Left hindlimb (tissue), 1 donor: ENCODE data around the gene HOXA2.

ENCODE experiments used
- DNase-seq: peaks from one replicate; pipeline ENCODE4 v3.0.0-alpha.2; 2018

The HOXA2 gene

DNA sequence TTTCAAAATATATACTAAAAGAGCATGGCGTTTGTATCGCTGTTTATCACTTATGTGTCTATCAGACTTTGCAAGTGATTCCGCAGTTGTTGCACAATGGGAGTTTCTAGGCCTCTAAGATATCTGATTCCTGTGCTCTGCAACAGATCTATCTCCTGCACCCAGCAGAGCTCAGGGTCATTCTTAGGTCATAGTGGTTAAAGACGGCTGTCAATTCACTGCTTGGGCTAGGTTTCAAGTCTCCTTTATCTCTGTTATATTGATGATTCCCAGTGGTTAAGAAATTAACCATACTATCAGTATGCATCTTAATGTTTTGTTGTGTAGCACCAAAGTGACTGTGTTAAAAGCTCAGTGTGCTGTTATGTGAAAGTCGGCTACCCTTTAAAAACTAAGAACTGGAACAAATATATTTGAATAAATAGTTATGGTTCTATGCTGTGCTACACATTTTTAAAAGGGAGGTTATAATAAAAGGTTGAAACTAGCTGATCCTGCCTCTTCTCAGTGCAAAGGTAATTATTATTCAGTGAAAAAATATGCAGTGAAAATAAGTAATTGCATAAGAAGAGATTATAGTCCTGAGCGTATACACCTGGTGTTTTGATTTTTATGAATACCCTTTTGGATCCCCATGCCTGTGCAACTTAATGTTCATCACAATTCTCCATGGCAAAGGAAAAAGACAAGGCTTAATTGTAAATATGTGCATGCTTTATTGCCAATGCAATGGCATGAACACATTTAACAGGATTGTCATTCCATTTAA lies 30.7 kb downstream of the HOXA2 start:
- DNase-seq: no peak

GRCh38 chr7:27068259-27068658 lies 34.2 kb downstream of the HOXA2 start:
- no peak for DNase-seq

- no peak for DNase-seq
These were observed 36.3 kb downstream of the HOXA2 start for GRCh38 chr7:27066148-27066547.

DNA sequence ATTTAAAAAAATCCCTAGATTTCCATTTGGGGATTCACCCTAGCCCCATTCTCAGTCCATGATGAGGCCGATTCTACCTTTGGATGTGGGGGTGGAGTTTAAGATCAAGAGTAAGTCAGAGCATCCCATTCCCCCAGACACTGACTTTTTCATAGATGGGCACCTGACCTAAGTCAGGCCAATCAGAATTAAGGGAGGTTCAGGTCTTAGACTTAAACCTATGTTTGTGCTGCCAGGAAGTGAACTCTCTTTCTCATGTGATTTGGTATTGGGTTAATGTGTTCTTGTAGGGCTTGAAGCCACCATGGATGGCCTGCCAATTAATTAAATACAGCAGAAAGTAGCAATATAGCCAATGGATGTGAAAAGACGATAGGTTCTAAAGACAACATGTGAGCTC lies 36.8 kb downstream of the HOXA2 start:
- no peak for DNase-seq

- DNase-seq: no peak
These were observed 37.8 kb downstream of the HOXA2 start for GRCh38 chr7:27064661-27065060.

DNA sequence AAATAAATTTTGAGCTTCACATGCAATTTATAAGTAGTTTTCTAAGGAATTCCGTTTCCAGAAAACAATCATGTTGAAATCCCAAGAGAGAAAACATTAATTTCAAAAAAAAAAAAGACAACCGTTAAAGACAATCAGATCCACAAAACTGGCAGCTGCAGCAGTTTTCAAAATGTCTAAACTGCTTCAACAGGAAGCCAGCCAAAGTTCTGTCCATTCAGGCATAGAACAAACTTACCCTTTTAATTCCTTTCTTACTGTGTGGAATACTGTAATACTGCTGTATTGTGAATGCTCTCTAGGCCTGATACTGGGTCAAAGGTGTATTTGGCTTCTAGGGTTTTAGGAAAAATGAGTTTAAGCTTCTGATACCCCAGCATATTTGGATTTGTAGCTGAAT lies 38.3 kb downstream of the HOXA2 start:
- DNase-seq: no peak

GRCh38 chr7:27062946-27063345 lies 39.5 kb downstream of the HOXA2 start:
- DNase-seq: no peak

DNA sequence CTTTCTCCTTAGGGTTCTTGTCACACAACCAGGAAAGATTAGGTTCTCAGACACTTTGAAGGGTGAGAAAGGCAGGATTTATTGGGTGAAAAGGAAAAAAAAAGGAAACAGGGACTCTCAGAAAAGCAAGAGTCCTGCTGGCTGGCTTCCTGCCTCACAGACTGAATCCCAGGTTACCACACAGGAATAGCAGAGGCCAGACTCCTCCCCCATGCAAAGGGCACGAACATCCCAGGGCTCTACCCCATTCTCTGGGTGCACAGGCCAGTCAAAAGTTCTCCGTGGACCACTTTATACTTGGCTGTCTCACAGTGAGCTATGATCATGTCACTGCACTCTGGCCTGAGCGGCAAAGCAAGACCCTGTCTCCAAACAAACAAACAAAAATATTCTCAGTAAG lies 49.3 kb downstream of the HOXA2 start:
- no peak for DNase-seq

GRCh38 chr7:27051451-27051850 lies 51.0 kb downstream of the HOXA2 start:
- no peak for DNase-seq
